ENCODE results near the gene PNKP. TPM values are rescaled to one million over a fixed set of nuclear protein-coding genes. Genes with fewer than 3 reads are reported as not detected.

The PNKP gene
- 29.0 and 44.3 TPM in 2 replicates for total RNA-seq

GRCh38 chr19:49866933-49867782, at the start of gene PNKP:
PNKP (minus strand) TSS chr19:49867576; CDS start chr19:49867204, 372 bp downstream.

GRCh38 chr19:49896863-49897621, 29.7 kb upstream of the PNKP start, which contains the start of gene IL4I1:
IL4I1 (minus strand) TSS chr19:49896887; CDS start chr19:49896160, 727 bp downstream.

GRCh38 chr19:49877020-49877878, 9.9 kb upstream of the PNKP start, which contains the start of the genes AKT1S1 and TBC1D17:
AKT1S1 (minus strand) TSS chr19:49877355; CDS start chr19:49873295, 4,060 bp downstream.
TBC1D17 (plus strand) TSS chr19:49877702; CDS start chr19:49877724, 22 bp downstream.

GRCh38 chr19:49850487-49851342, 16.7 kb downstream of the PNKP start, which contains the start of gene PTOV1:
PTOV1 (plus strand) TSS chr19:49851159.

GRCh38 chr19:49817964-49818648, 49.3 kb downstream of the PNKP start, which contains the start of gene MED25:
MED25 (plus strand) TSS chr19:49818289; CDS start chr19:49818342, 53 bp downstream.

GRCh38 chr19:49812997-49813861, 54.1 kb downstream of the PNKP start, which contains the start of gene FUZ:
FUZ (minus strand) TSS chr19:49813292; CDS start chr19:49813106, 186 bp downstream.

Other genes starting within 250 kb of the PNKP start
- 60.8 and 71.9 TPM in 2 replicates for gene RRAS, start 227.4 kb downstream of the PNKP start, total RNA-seq
- 10.1 and 21.5 TPM in 2 replicates for gene SCAF1, start 225.4 kb downstream of the PNKP start, total RNA-seq
- gene IRF3, start 201.7 kb downstream of the PNKP start, total RNA-seq, result 48.8 and 80.3 TPM in 2 replicates
- gene BCL2L12, start 201.6 kb downstream of the PNKP start, total RNA-seq, result 2.8 and 12.8 TPM in 2 replicates
- 274 and 493 TPM in 2 replicates for gene PRMT1, start 190.3 kb downstream of the PNKP start, total RNA-seq
- gene ADM5, start 178.0 kb downstream of the PNKP start, total RNA-seq, result 0.56 and 0.77 TPM in 2 replicates
- 13.0 and 15.5 TPM in 2 replicates for gene CPT1C, start 176.5 kb downstream of the PNKP start, total RNA-seq
- 0.28 and 0.38 TPM in 2 replicates for gene TSKS, start 104.3 kb downstream of the PNKP start, total RNA-seq
- gene AP2A1, start 100.6 kb downstream of the PNKP start, total RNA-seq, result 67.4 and 102 TPM in 2 replicates
- 23.7 and 26.8 TPM in 2 replicates for gene FUZ, start 54.3 kb downstream of the PNKP start, total RNA-seq
- 14.0 and 14.1 TPM in 2 replicates for gene MED25, start 49.3 kb downstream of the PNKP start, total RNA-seq
- 35.1 and 42.6 TPM in 2 replicates for gene PTOV1, start 16.4 kb downstream of the PNKP start, total RNA-seq
- 7.9 and 14.6 TPM in 2 replicates for gene AKT1S1, start 9.8 kb upstream of the PNKP start, total RNA-seq
- 6.3 and 7.9 TPM in 2 replicates for gene TBC1D17, start 10.1 kb upstream of the PNKP start, total RNA-seq
- under 0.01 and 0.38 TPM in 2 replicates for gene IL4I1, start 29.3 kb upstream of the PNKP start, total RNA-seq
- 3.1 and 3.3 TPM in 2 replicates for gene ATF5, start 61.6 kb upstream of the PNKP start, total RNA-seq
- gene NUP62, start 61.9 kb upstream of the PNKP start, total RNA-seq, result 15.5 and 33.7 TPM in 2 replicates
- not detected in 2 replicates for gene SIGLEC11, start 93.6 kb upstream of the PNKP start, total RNA-seq
- gene VRK3, start 157.8 kb upstream of the PNKP start, total RNA-seq, result 22.6 and 24.9 TPM in 2 replicates
- 6.2 and 7.5 TPM in 2 replicates for gene ZNF473, start 158.4 kb upstream of the PNKP start, total RNA-seq